GM23338 (cell line): ENCODE measurements around the gene LUC7L2. TPM values are rescaled to one million over a fixed set of nuclear protein-coding genes. Genes with fewer than 3 reads are reported as not detected.
A peak's percentile ranks its signal among the peaks of the same experiment; 100 is the strongest.

Experiments used
- ATAC-seq: fragments of 200-7000 bp; cut with Tn5 transposase; 3 replicates; pipeline ENCODE4 v1.9.1; 2020
- DNase-seq: peaks from one replicate; pipeline ENCODE4 v3.0.0-alpha.2; 2015; ENCODE audit warnings: low spot score
- H2AFZ ChIP-seq: fragments of 200-600 bp; sonication (generic); 2 replicates; pipeline ENCODE4 v1.8.0; 2016; ENCODE audit warnings: antibody characterized with exemption, mild to moderate bottlenecking, moderate library complexity
- H3F3A ChIP-seq: fragments of 200-600 bp; sonication (generic); replicated peaks from 2 replicates; pipeline ENCODE4 v1.8.0; 2017; ENCODE audit warnings: antibody characterized with exemption, mixed run types, low read depth
- H3K27ac ChIP-seq: fragments of 200-600 bp; sonication (generic); 2 replicates; pipeline ENCODE4 v1.6.1; 2016; ENCODE audit warnings: low read depth
- H3K27me3 ChIP-seq: fragments of 200-600 bp; sonication (generic); 2 replicates; pipeline ENCODE4 v1.8.0; 2016; ENCODE audit warnings: mild to moderate bottlenecking, mixed run types, moderate library complexity; ENCODE audit not compliant: insufficient read depth
- H3K36me3 ChIP-seq: fragments of 200-600 bp; sonication (generic); 2 replicates; pipeline ENCODE4 v1.8.0; 2016; ENCODE audit warnings: mild to moderate bottlenecking; ENCODE audit not compliant: insufficient read depth
- H3K4me1 ChIP-seq: fragments of 200-600 bp; sonication (generic); 2 replicates; pipeline ENCODE4 v1.8.0; 2016; ENCODE audit warnings: mild to moderate bottlenecking, moderate library complexity; ENCODE audit not compliant: insufficient read depth
- H3K4me2 ChIP-seq: fragments of 200-600 bp; sonication (generic); 2 replicates; pipeline ENCODE4 v1.7.1; 2017; ENCODE audit warnings: mixed run types
- H3K4me3 ChIP-seq: fragments of 200-600 bp; sonication (generic); 2 replicates; pipeline ENCODE4 v1.6.1; 2016; ENCODE audit warnings: mixed run types
- H3K79me2 ChIP-seq: fragments of 200-600 bp; sonication (generic); replicated peaks from 2 replicates; pipeline ENCODE4 v1.8.0; 2017; ENCODE audit warnings: mild to moderate bottlenecking; ENCODE audit not compliant: insufficient read depth
- H3K9me2 ChIP-seq: fragments of 200-600 bp; sonication (generic); 2 replicates; pipeline ENCODE4 v1.8.0; 2017; ENCODE audit not compliant: insufficient read depth
- H4K20me1 ChIP-seq: fragments of 200-600 bp; sonication (generic); replicated peaks from 2 replicates; pipeline ENCODE4 v1.8.0; 2017; ENCODE audit warnings: mild to moderate bottlenecking; ENCODE audit not compliant: insufficient read depth
- H3K27ac Mint-ChIP-seq: 2 replicates; pipeline ENCODE4 v1.8.0; 2020; ENCODE audit warnings: inconsistent platforms, mild to moderate bottlenecking, moderate library complexity, mixed read lengths
- H3K27me3 Mint-ChIP-seq: 3 replicates; pipeline ENCODE4 v1.8.0; 2022; ENCODE audit warnings: low read depth, mild to moderate bottlenecking, moderate library complexity, mixed read lengths, inconsistent platforms; ENCODE audit not compliant: insufficient read depth, poor library complexity
- H3K36me3 Mint-ChIP-seq: 3 replicates; pipeline ENCODE4 v1.8.0; 2021; ENCODE audit warnings: low read depth, mild to moderate bottlenecking, inconsistent platforms, moderate library complexity, mixed read lengths
- H3K4me1 Mint-ChIP-seq: 3 replicates; pipeline ENCODE4 v1.8.0; 2020; ENCODE audit warnings: mild to moderate bottlenecking, inconsistent platforms, mixed read lengths
- H3K4me3 Mint-ChIP-seq: 3 replicates; pipeline ENCODE4 v1.8.0; 2021; ENCODE audit warnings: moderate library complexity, mild to moderate bottlenecking, inconsistent platforms, mixed read lengths
- H3K9me3 Mint-ChIP-seq: 3 replicates; pipeline ENCODE4 v1.8.0; 2020; ENCODE audit warnings: moderate library complexity, mild to moderate bottlenecking, inconsistent platforms, mixed read lengths
- CREB1 ChIP-seq: fragments of 250-450 bp; sonication (Bioruptor Pico); IDR thresholded peaks from 2 replicates; pipeline ENCODE4 v1.5.0; 2020; ENCODE audit warnings: low read depth, mild to moderate bottlenecking, moderate library complexity
- CTCF ChIP-seq, 2 experiments: fragments of 200-600 bp in 1 of 2; sonication (generic) in 1 of 2; conservative IDR thresholded peaks; 2 replicates each; pipeline versions ENCODE4 v1.5.1 to v1.6.1; 2016 to 2017; ENCODE audit warnings: antibody characterized with exemption in 2 of 2, low read depth in 2 of 2, mild to moderate bottlenecking in 2 of 2, moderate library complexity in 1 of 2
- ETS1 ChIP-seq: IDR thresholded peaks from 2 replicates; pipeline ENCODE4 v1.6.1; 2016; ENCODE audit warnings: antibody characterized with exemption
- EZH2phosphoT487 ChIP-seq: fragments of 200-600 bp; sonication (generic); IDR thresholded peaks from one replicate; pipeline ENCODE4 v1.8.1; 2018; ENCODE audit warnings: antibody characterized with exemption; ENCODE audit not compliant: unreplicated experiment
- REST ChIP-seq: IDR thresholded peaks from one replicate; pipeline ENCODE4 v1.6.1; 2018; ENCODE audit warnings: antibody characterized with exemption; ENCODE audit not compliant: unreplicated experiment
- ZNF331 ChIP-seq: fragments of 250-450 bp; sonication (Bioruptor Pico); IDR thresholded peaks from 2 replicates; pipeline ENCODE4 v1.5.0; 2020; ENCODE audit warnings: low read depth, mild to moderate bottlenecking, moderate library complexity
- polyA plus RNA-seq: library from polyadenylated mRNA; unstranded; fragments of >200 nt; fragmentation: Nextera tagmentation; extraction: Ambion mirVana; gene quantifications from 2 replicates; pipeline ENCODE4 v1.2.1, GENCODE V29; 2016
- total RNA-seq: library from RNA; depleted of rRNA; stranded (reverse); fragments of >200 nt; shearing (Covaris generic); gene quantifications from 2 replicates; pipeline ENCODE4 v1.2.3, GENCODE V29; 2014

The LUC7L2 gene
- total and polyA plus RNA-seq, 2 experiments from 2014 or later = 40.3 to 57.3 TPM

- H3K4me2 ChIP-seq = no peak overlapping the region
- peaks cover 2% of the 10 kb centered on the region for H3K27me3 Mint-ChIP-seq
- no peaks in the 10 kb centered on the region for H3K9me2 ChIP-seq
- no peaks in the 10 kb centered on the region for H3K4me1 Mint-ChIP-seq
- peaks cover 3% of the 10 kb centered on the region; the same call in 1 of the 2 replicates for H3K36me3 ChIP-seq
- H3K4me1 ChIP-seq = no peaks in the 10 kb centered on the region
- ATAC-seq = no peak
- no peak overlapping the region for H3K4me3 ChIP-seq
- no peak for DNase-seq
- no peak overlapping the region for H3K27ac ChIP-seq
- no peak for TF ChIP-seq CTCF (conservative IDR thresholded peaks at IDR 0.05; ENCODE audit: low read depth in 2 of 2)
- TF ChIP-seq ZNF331 (CRISPR knock-in tag) = no peak
- H4K20me1 ChIP-seq = peaks cover 12% of the 10 kb centered on the region
- no peaks in the 10 kb centered on the region for H3K27me3 ChIP-seq
- no peaks in the 10 kb centered on the region for H3K9me3 Mint-ChIP-seq
- peaks cover 49% of the 10 kb centered on the region for H3K36me3 Mint-ChIP-seq
- H3K79me2 ChIP-seq = peaks cover 57% of the 10 kb centered on the region
- no peak overlapping the region for H3K4me3 Mint-ChIP-seq
- no peak overlapping the region for H3K27ac Mint-ChIP-seq
- H3F3A ChIP-seq = no peaks in the 10 kb centered on the region
- no peak overlapping the region for H2AFZ ChIP-seq
These were observed 36.7 kb downstream of the LUC7L2 start for GRCh38 chr7:139396323-139396951.

- DNase-seq = no peak
- no peak for TF ChIP-seq CREB1 (CRISPR knock-in tag)
- no peak for TF ChIP-seq REST
- no peak for TF ChIP-seq EZH2phosphoT487
- TF ChIP-seq ETS1 = no peak
- 0 out of 2 replicates have a peak overlapping the region, but pooled peaks have one; percentile 0 for H3K27ac Mint-ChIP-seq
These were observed 37.5 kb downstream of the LUC7L2 start for GRCh38 chr7:139397192-139397591.

More at GRCh38 chr7:139397192-139397591, 37.5 kb downstream of the LUC7L2 start:
- no peak for ATAC-seq
- no peak overlapping the region for H3K4me3 ChIP-seq
- no peaks in the 10 kb centered on the region for H3K4me1 ChIP-seq
- H3K4me2 ChIP-seq = no peak overlapping the region
- H4K20me1 ChIP-seq = peaks cover 13% of the 10 kb centered on the region
- no peaks in the 10 kb centered on the region for H3F3A ChIP-seq
- H2AFZ ChIP-seq = no peak overlapping the region
- H3K27me3 ChIP-seq = no peaks in the 10 kb centered on the region
- peaks cover 8% of the 10 kb centered on the region; the same call in 1 of the 2 replicates for H3K36me3 ChIP-seq
- peaks cover 2% of the 10 kb centered on the region for H3K27me3 Mint-ChIP-seq
- H3K9me3 Mint-ChIP-seq = no peaks in the 10 kb centered on the region
- no peaks in the 10 kb centered on the region for H3K9me2 ChIP-seq
- H3K4me1 Mint-ChIP-seq = no peaks in the 10 kb centered on the region
- no peak overlapping the region for H3K27ac ChIP-seq
- no peak overlapping the region for H3K4me3 Mint-ChIP-seq
- peaks cover 49% of the 10 kb centered on the region for H3K79me2 ChIP-seq
- peaks cover 50% of the 10 kb centered on the region for H3K36me3 Mint-ChIP-seq
